Right hindlimb (tissue), 1 donor: ENCODE data around the gene TMEM11.
A peak's percentile ranks its signal among the peaks of the same experiment; 100 is the strongest.

Source experiments
- DNase-seq: peaks from one replicate; pipeline ENCODE4 v3.0.0-alpha.2; 2018

TMEM11 gene

GRCh38 chr17:21214015-21214776, at the start of gene TMEM11:
TSS of gene TMEM11 (minus strand) at chr17:21214161. CDS start at chr17:21214152, 9 bp downstream.
- DNase-seq: peak; percentile 97

- DNase-seq: no peak
These were observed 49.4 kb upstream of the TMEM11 start for GRCh38 chr17:21263376-21263775.

- DNase-seq: no peak
These were observed 48.5 kb upstream of the TMEM11 start for GRCh38 chr17:21262259-21262993.

GRCh38 chr17:21258593-21258992, 44.6 kb upstream of the TMEM11 start:
- no peak for DNase-seq

GRCh38 chr17:21253646-21254441, 39.9 kb upstream of the TMEM11 start:
- no peak for DNase-seq

GRCh38 chr17:21252796-21253645, 39.1 kb upstream of the TMEM11 start, which contains the start of gene NATD1:
TSS of gene NATD1 (minus strand) at chr17:21253410. CDS start at chr17:21253264, 146 bp downstream.
- peak; percentile 90 for DNase-seq

GRCh38 chr17:21252289-21252795, 38.4 kb upstream of the TMEM11 start:
- DNase-seq: no peak

GRCh38 chr17:21251337-21252010, 37.5 kb upstream of the TMEM11 start:
- DNase-seq: no peak

GRCh38 chr17:21250854-21251253, 36.9 kb upstream of the TMEM11 start:
- no peak for DNase-seq

- DNase-seq: no peak
These were observed 36.2 kb upstream of the TMEM11 start for GRCh38 chr17:21249920-21250703.

GRCh38 chr17:21249086-21249795, 35.3 kb upstream of the TMEM11 start:
- DNase-seq: no peak

GRCh38 chr17:21248500-21248899, 34.5 kb upstream of the TMEM11 start:
- DNase-seq: no peak

GRCh38 chr17:21247552-21248258, 33.7 kb upstream of the TMEM11 start:
- no peak for DNase-seq

GRCh38 chr17:21246698-21247097, 32.7 kb upstream of the TMEM11 start:
- DNase-seq: no peak

GRCh38 chr17:21245639-21246084, 31.7 kb upstream of the TMEM11 start:
- DNase-seq: no peak

GRCh38 chr17:21243516-21244303, 29.7 kb upstream of the TMEM11 start:
- DNase-seq: no peak

GRCh38 chr17:21242780-21243515, 29.0 kb upstream of the TMEM11 start:
- DNase-seq: no peak
